ENCODE results near the gene LAMC2. TPM values are rescaled to one million over a fixed set of nuclear protein-coding genes. Genes with fewer than 3 reads are reported as not detected.

The LAMC2 gene
- total and polyA plus RNA-seq, 2 of the 8 experiments (the other 6 are each of a cell fraction or from before 2014, with no cell fraction given), result 4.6 to 12.9 TPM

- Histone ChIP-seq H2BK120ac (replicated peaks; ENCODE audit: low read depth, low read length) (no peak overlapping the region), H3K23ac (ENCODE audit: insufficient read length) (no peak overlapping the region)
- no peak for FAIRE-seq
Measured at GRCh38 chr1:183247484-183247883, 61.4 kb downstream of the LAMC2 start.

More at GRCh38 chr1:183247484-183247883, 61.4 kb downstream of the LAMC2 start:
- peaks cover 0 to 3% (median 1%) of the 10 kb centered on the region in 4 experiments; a peak in 2 of 7 replicates for H3K4me1 ChIP-seq (replicated peaks in 1 of 4; ENCODE audit: control insufficient read depth in 3 of 4, insufficient read depth in 4 of 4, low read length in 3 of 4)
- no peaks in the 10 kb centered on the region for H3K23me2 ChIP-seq (ENCODE audit: low read depth, low read length)
- no peak overlapping the region for H2BK20ac ChIP-seq (ENCODE audit: low read length)
- no peak overlapping the region for H3K27ac ChIP-seq (ENCODE audit: low read depth, low read length)
- no peaks in the 10 kb centered on the region for H3K9me3 ChIP-seq (ENCODE audit: insufficient read depth in 2 of 2, low read depth in 1 of 2, low read length in 1 of 2)
- DNase-seq (ENCODE audit: low read depth in 1 of 2, low spot score in 2 of 2), result no peak
- no peak overlapping the region for H3K4me3 ChIP-seq (ENCODE audit: extremely low read depth in 1 of 4, insufficient read depth in 2 of 4, low read depth in 3 of 4, low read length in 4 of 4)
- no peaks in the 10 kb centered on the region for H3K27me3 ChIP-seq (replicated peaks in 1 of 4; ENCODE audit: control insufficient read depth in 3 of 4, extremely low read depth in 1 of 4, insufficient read depth in 3 of 4, low read length in 3 of 4)
- 73% methylated on average over 3 of the region's 3 CpGs; no CpG with 5 or more reads in 1 of the 2 experiments for WGBS, 2 experiments (ENCODE audit: extremely low coverage in 1 of 2, insufficient coverage in 1 of 2, insufficient read length in 1 of 2, insufficient replicate concordance in 2 of 2, low coverage in 1 of 2, low lambda C conversion rate in 2 of 2, missing lambda C conversion rate in 1 of 2)
- H2BK15ac ChIP-seq (ENCODE audit: low read length), result no peak overlapping the region
- H4K8ac ChIP-seq (ENCODE audit: extremely low read depth, insufficient read depth, low read length), result no peak overlapping the region
- no peaks in the 10 kb centered on the region for H3K79me2 ChIP-seq (ENCODE audit: control insufficient read depth in 1 of 2, insufficient read depth in 2 of 2, low read length in 2 of 2)
- CTCF ChIA-PET (ENCODE audit: partially characterized antibody), result interaction anchor here (0.7 to 2.5 kb wide), 7 partner anchors 9 to 58 kb away, joined by 4 to 10 read pairs (median 5); no protein-coding TSS in a partner anchor
- H2BK5ac ChIP-seq (ENCODE audit: low read depth, low read length), result no peak overlapping the region
- H3K56ac ChIP-seq (replicated peaks; ENCODE audit: insufficient read length, low read depth, low read length), result no peak overlapping the region
- no peak overlapping the region for H2AFZ ChIP-seq (ENCODE audit: low read length)
- no peak overlapping the region for H3K4ac ChIP-seq (replicated peaks; ENCODE audit: insufficient read length, low read depth, low read length)
- H3K9ac ChIP-seq (replicated peaks in 1 of 4; ENCODE audit: extremely low read depth in 1 of 4, low read depth in 3 of 4, low read length in 3 of 4), result no peak overlapping the region
- no peaks in the 10 kb centered on the region; a peak in 1 of 8 replicates for H3K36me3 ChIP-seq (ENCODE audit: control insufficient read depth in 2 of 4, insufficient read depth in 4 of 4, low read length in 3 of 4)
- no peak overlapping the region for H4K91ac ChIP-seq (replicated peaks; ENCODE audit: insufficient read length, low read length)
- H2BK12ac ChIP-seq (ENCODE audit: low read depth, low read length), result no peak overlapping the region
- H3K4me2 ChIP-seq (ENCODE audit: insufficient read depth in 1 of 2, low read depth in 2 of 2, low read length in 2 of 2), result no peak overlapping the region
- H2AK5ac ChIP-seq (ENCODE audit: low read depth, low read length), result no peak overlapping the region
- H4K5ac ChIP-seq (ENCODE audit: insufficient read length, low read depth, low read length), result no peak overlapping the region
- no peaks in the 10 kb centered on the region for H3K79me1 ChIP-seq (ENCODE audit: low read depth, low read length)
- no peak overlapping the region for H3K14ac ChIP-seq (ENCODE audit: insufficient read length)
- no peaks in the 10 kb centered on the region for H4K20me1 ChIP-seq (replicated peaks in 1 of 2; ENCODE audit: control insufficient read depth in 1 of 2, insufficient read depth in 2 of 2, low read length in 2 of 2)
- no peak for TF ChIP-seq CHD2 (IDR thresholded peaks at IDR 0.05; ENCODE audit: low read length)
- no peak for TF ChIP-seq EGR1 (IDR thresholded peaks at IDR 0.05; ENCODE audit: borderline replicate concordance, low read depth, low read length)
- TF ChIP-seq JUN (IDR thresholded peaks at IDR 0.05; ENCODE audit: low read depth, low read length), result no peak
- TF ChIP-seq ATF2 (IDR thresholded peaks at IDR 0.05; ENCODE audit: low read length), result no peak
- no peak for TF ChIP-seq YY1 (IDR thresholded peaks at IDR 0.05; ENCODE audit: low read depth, low read length)
- POLR2A ChIA-PET (ENCODE audit: partially characterized antibody), result no interaction called here
- H3K18ac ChIP-seq (ENCODE audit: extremely low read depth, low read length), result no peak overlapping the region
